Measurements from ENCODE around the gene TSPAN10.

TSPAN10 gene

DNA sequence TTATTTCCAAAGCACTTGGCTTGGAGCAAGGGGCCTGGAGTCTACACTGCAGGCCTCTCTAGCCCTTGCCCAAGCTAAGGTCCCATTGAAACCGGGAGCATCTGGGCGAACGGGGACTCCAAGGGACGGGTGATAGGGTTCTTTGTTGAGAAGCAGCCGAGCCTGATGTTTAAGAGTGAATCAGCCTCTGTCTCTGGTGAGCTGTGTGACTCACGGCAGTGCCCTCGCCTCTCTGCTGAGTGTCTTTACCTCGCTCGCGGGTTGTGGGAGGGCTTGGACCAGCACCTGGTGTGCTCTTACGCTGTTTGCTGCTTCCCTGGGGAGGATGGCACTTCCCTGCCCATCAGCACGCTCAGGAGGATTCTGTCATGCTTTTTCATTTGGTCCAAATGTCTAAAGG, 48.1 kb downstream of the TSPAN10 start:
- TF ChIP-seq, protein P1, sequence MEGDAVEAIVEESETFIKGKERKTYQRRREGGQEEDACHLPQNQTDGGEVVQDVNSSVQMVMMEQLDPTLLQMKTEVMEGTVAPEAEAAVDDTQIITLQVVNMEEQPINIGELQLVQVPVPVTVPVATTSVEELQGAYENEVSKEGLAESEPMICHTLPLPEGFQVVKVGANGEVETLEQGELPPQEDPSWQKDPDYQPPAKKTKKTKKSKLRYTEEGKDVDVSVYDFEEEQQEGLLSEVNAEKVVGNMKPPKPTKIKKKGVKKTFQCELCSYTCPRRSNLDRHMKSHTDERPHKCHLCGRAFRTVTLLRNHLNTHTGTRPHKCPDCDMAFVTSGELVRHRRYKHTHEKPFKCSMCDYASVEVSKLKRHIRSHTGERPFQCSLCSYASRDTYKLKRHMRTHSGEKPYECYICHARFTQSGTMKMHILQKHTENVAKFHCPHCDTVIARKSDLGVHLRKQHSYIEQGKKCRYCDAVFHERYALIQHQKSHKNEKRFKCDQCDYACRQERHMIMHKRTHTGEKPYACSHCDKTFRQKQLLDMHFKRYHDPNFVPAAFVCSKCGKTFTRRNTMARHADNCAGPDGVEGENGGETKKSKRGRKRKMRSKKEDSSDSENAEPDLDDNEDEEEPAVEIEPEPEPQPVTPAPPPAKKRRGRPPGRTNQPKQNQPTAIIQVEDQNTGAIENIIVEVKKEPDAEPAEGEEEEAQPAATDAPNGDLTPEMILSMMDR (IDR thresholded peaks at IDR 0.05; ENCODE audit: borderline replicate concordance, control extremely low read depth, extremely low read depth, insufficient read depth, missing control alignments): no peak
- no peak for DNase-seq (ENCODE audit: low spot score)
- in situ Hi-C loops (cut with MboI; ENCODE audit: low sequenced_read_pairs, unreplicated experiment): no loop called here

DNA sequence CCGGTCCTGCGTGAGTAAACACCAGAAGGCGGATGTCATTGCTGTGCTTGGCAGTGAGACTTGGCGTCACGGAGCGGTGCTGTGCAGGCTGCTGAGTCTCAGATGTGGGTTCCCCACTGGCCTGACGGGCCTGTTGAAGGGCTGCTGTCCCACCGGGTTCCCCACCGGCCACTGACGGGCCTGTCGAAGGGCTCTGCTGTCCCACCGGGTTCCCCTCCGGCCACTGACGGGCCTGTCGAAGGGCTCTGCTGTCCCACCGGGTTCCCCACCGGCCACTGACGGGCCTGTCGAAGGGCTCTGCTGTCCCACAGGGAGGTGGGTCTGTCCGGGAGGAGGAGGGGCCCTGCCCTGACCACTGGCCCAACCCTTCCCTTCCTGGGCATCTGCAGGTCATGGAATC, 49.6 kb downstream of the TSPAN10 start:
- TF ChIP-seq, protein P1 (IDR thresholded peaks at IDR 0.05; ENCODE audit: borderline replicate concordance, control extremely low read depth, extremely low read depth, insufficient read depth, missing control alignments): no peak
- DNase-seq (ENCODE audit: low spot score): no peak
- in situ Hi-C loops (cut with MboI; ENCODE audit: low sequenced_read_pairs, unreplicated experiment): no loop called here

DNA sequence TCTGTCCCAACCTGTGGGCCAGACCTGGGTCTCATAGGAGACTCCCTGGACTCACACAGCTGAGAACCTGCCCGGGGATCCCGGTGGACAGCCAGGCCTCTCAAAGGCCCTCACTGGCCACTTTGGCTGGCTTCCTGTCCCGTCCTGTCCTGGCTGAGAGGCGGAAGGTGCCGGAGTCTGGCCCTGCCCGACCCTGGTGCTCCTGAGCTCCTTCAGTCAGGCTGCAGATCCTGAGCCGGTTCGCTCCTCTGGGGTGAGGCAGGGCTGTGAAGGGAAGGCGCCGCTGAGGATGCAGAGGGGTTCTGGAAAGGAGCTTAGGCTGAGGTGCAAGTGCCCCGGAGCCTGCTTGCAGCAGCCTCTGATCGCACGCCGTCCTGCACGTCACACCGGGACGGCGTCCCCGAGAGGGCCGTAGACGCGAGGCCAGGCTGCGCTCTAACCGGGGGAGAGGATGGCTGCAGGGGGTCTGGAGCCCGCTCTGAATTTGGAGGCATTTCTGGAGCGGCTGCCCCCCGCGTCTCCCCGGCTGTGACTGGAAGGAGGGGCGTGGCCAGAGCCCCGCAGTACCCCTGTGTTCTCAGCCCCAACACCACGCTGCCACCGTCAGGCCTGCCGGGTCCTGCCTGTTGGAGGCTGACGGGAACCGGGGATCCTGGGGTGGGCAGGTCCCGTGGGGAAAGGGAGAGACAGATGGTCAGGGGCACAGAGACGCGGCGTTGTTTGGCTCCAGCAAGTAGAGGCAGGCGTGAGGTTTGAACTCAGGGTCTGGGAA, 51.0 kb downstream of the TSPAN10 start:
- in situ Hi-C loops (cut with MboI; ENCODE audit: low sequenced_read_pairs, unreplicated experiment): no loop called here
- no peak for DNase-seq (ENCODE audit: low spot score)
- TF ChIP-seq, protein P1 (IDR thresholded peaks at IDR 0.05; ENCODE audit: borderline replicate concordance, control extremely low read depth, extremely low read depth, insufficient read depth, missing control alignments): no peak

DNA sequence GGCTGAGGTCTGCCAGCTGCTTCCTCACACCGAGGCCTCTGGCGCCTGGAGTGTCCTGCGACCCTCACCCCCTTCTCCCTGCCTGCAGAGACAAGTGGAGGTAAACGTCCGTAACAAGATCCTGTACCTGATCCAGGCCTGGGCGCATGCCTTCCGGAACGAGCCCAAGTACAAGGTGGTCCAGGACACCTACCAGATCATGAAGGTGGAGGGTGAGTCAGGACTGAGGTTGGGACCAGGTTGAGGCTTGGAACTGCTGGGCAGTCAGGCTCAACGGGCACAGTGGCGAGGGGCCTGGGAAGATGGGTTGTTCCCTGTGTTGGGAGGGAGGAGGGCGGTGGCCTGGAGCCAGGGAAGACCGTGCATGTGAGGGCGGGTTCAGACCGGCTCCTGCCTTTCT, 51.6 kb downstream of the TSPAN10 start:
- TF ChIP-seq, protein P1 (IDR thresholded peaks at IDR 0.05; ENCODE audit: borderline replicate concordance, control extremely low read depth, extremely low read depth, insufficient read depth, missing control alignments): no peak
- no peak for DNase-seq (ENCODE audit: low spot score)
- in situ Hi-C loops (cut with MboI; ENCODE audit: low sequenced_read_pairs, unreplicated experiment): no loop called here

DNA sequence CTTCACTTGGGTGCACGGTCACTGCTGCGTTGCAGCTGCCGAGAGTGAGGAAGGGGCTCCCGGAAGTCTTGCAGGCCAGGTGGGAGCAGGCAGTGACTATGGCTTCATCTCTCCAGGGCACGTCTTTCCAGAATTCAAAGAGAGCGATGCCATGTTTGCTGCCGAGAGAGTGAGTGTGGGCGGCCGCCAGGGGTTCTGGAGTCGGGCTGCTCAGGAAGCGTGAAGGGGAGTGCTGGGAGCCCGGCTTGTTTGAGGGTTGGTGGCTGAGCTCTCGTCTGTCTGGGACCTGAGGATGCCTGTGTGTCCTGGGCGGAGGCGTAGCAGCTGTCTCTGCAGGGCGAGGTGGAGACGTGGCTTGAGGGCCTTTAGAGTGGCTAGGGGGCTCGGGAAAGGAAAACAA, 53.1 kb downstream of the TSPAN10 start:
- in situ Hi-C loops (cut with MboI; ENCODE audit: low sequenced_read_pairs, unreplicated experiment): no loop called here

DNA sequence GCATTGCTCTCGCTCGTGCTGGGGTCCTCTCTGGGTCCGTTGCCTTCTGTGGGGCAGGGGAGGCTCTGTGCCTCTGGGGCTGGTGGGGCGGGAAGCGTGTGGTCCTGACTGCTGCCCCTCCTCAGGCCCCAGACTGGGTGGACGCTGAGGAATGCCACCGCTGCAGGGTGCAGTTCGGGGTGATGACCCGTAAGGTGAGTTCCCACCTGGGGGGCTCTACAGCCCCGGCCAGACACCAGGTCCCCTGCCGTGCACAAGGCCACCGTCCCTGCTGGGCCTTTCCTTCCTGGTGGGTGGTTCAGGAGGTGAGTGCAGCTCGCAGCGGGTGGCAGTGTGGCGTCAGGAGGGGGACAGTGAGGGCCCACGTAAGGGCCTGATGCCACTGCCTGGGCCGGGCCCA, 53.6 kb downstream of the TSPAN10 start:
- in situ Hi-C loops (cut with MboI; ENCODE audit: low sequenced_read_pairs, unreplicated experiment): no loop called here
- TF ChIP-seq, protein P1 (IDR thresholded peaks at IDR 0.05; ENCODE audit: borderline replicate concordance, control extremely low read depth, extremely low read depth, insufficient read depth, missing control alignments): no peak
- no peak for DNase-seq (ENCODE audit: low spot score)

More for the DNA sequence above, 53.1 kb downstream of the TSPAN10 start:
- no peak for DNase-seq (ENCODE audit: low spot score)
- TF ChIP-seq, protein P1 (IDR thresholded peaks at IDR 0.05; ENCODE audit: borderline replicate concordance, control extremely low read depth, extremely low read depth, insufficient read depth, missing control alignments): no peak

Data from GM13976 (cell line).